Measurements from ENCODE around the gene MON1A.
A peak's percentile ranks its signal among the peaks of the same experiment; 100 is the strongest.
"Not testable (repeated sequence)": the region's sequence is repeated elsewhere in the genome, so short reads cannot be mapped to it uniquely, and the experiment has no call there.

Gene MON1A

GRCh38 chr3:49929291-49930167, at the start of gene MON1A:
MON1A (minus strand) TSS chr3:49929811; CDS start chr3:49913346, 16,465 bp downstream.
- DNase-seq (ENCODE audit: low spot score): peak; percentile 91

- DNase-seq (ENCODE audit: low spot score): no peak
Measured at GRCh38 chr3:49976942-49977341, 47.3 kb upstream of the MON1A start.

GRCh38 chr3:49972656-49973055, 43.0 kb upstream of the MON1A start:
- DNase-seq (ENCODE audit: low spot score): no peak

GRCh38 chr3:49968346-49968745, 38.7 kb upstream of the MON1A start:
- DNase-seq (ENCODE audit: low spot score): no peak

- DNase-seq (ENCODE audit: low spot score): no peak
Measured at GRCh38 chr3:49967291-49967690, 37.7 kb upstream of the MON1A start.

- no peak for DNase-seq (ENCODE audit: low spot score)
Measured at GRCh38 chr3:49966233-49966942, 36.8 kb upstream of the MON1A start.

GRCh38 chr3:49955636-49956035, 26.0 kb upstream of the MON1A start:
- DNase-seq (ENCODE audit: low spot score): no peak

GRCh38 chr3:49952924-49953323, 23.3 kb upstream of the MON1A start:
- no peak for DNase-seq (ENCODE audit: low spot score)

- no peak for DNase-seq (ENCODE audit: low spot score)
Measured at GRCh38 chr3:49942651-49943050, 13.0 kb upstream of the MON1A start.

- no peak for DNase-seq (ENCODE audit: low spot score)
Measured at GRCh38 chr3:49940667-49941249, 11.1 kb upstream of the MON1A start.

GRCh38 chr3:49939858-49940666, 10.5 kb upstream of the MON1A start, which contains the start of gene RBM6:
RBM6 (plus strand) TSS chr3:49940150; CDS start chr3:49962642, 22,492 bp downstream.
- DNase-seq (ENCODE audit: low spot score): peak; percentile 94

GRCh38 chr3:49937090-49937489, 7.5 kb upstream of the MON1A start:
- DNase-seq (ENCODE audit: low spot score): no peak

GRCh38 chr3:49932281-49932680, 2.7 kb upstream of the MON1A start:
- not testable (repeated sequence) for DNase-seq (ENCODE audit: low spot score)

- no peak for DNase-seq (ENCODE audit: low spot score)
Measured at GRCh38 chr3:49930922-49931321, 1.3 kb upstream of the MON1A start.

- DNase-seq (ENCODE audit: low spot score): no peak
Measured at GRCh38 chr3:49930168-49930690, 618 bp upstream of the MON1A start.

- no peak for DNase-seq (ENCODE audit: low spot score)
Measured at GRCh38 chr3:49928481-49929017, 1.1 kb downstream of the MON1A start.

- no peak for DNase-seq (ENCODE audit: low spot score)
Measured at GRCh38 chr3:49927798-49928197, 1.8 kb downstream of the MON1A start.

- no peak for DNase-seq (ENCODE audit: low spot score)
Measured at GRCh38 chr3:49926117-49926728, 3.4 kb downstream of the MON1A start.

- no peak for DNase-seq (ENCODE audit: low spot score)
Measured at GRCh38 chr3:49925485-49925884, 4.1 kb downstream of the MON1A start.

GRCh38 chr3:49924683-49925082, 4.9 kb downstream of the MON1A start:
- DNase-seq (ENCODE audit: low spot score): no peak

All from CD4-positive, alpha-beta T cell treated with Interleukin-2 at 100 ng/mL for 4 hours (primary cell).